KMS-11 (cell line): Measurements from ENCODE around the gene RAB6B.
A peak's percentile ranks its signal among the peaks of the same experiment; 100 is the strongest.

ENCODE experiments used
- H2AFZ ChIP-seq: fragments of 200-600 bp; sonication (generic); 2 replicates; pipeline ENCODE4 v1.6.1; 2016; ENCODE audit warnings: antibody characterized with exemption, mixed run types, low read depth
- H3K27ac ChIP-seq: fragments of 200-600 bp; sonication (generic); 2 replicates; pipeline ENCODE4 v1.6.1; 2016; ENCODE audit warnings: mild to moderate bottlenecking, mixed run types
- H3K27me3 ChIP-seq: fragments of 200-600 bp; sonication (generic); 2 replicates; pipeline ENCODE4 v1.6.1; 2017; ENCODE audit warnings: mild to moderate bottlenecking, low read depth, mixed run types, moderate library complexity; ENCODE audit not compliant: insufficient read depth
- H3K36me3 ChIP-seq: fragments of 200-600 bp; sonication (generic); 2 replicates; pipeline ENCODE4 v1.6.1; 2017; ENCODE audit warnings: mild to moderate bottlenecking, mixed run types; ENCODE audit not compliant: insufficient read depth
- H3K4me1 ChIP-seq: fragments of 200-600 bp; sonication (generic); 2 replicates; pipeline ENCODE4 v1.6.1; 2016; ENCODE audit warnings: mild to moderate bottlenecking, low read depth, mixed run types; ENCODE audit not compliant: poor library complexity, severe bottlenecking
- H3K4me2 ChIP-seq: fragments of 200-600 bp; sonication (generic); 2 replicates; pipeline ENCODE4 v1.7.0; 2016; ENCODE audit warnings: mild to moderate bottlenecking, mixed run types
- H3K4me3 ChIP-seq: fragments of 200-600 bp; sonication (generic); IDR thresholded peaks from 2 replicates; pipeline ENCODE4 v1.6.1; 2017; ENCODE audit warnings: low read depth, low read length, mixed read lengths; ENCODE audit not compliant: insufficient read depth
- H3K79me2 ChIP-seq: fragments of 200-600 bp; sonication (generic); 2 replicates; pipeline ENCODE4 v1.6.1; 2016; ENCODE audit warnings: low read depth, mixed run types; ENCODE audit not compliant: insufficient read depth
- H3K9ac ChIP-seq: fragments of 200-600 bp; sonication (generic); 2 replicates; pipeline ENCODE4 v1.6.1; 2016; ENCODE audit warnings: mild to moderate bottlenecking, mixed run types
- H4K20me1 ChIP-seq: fragments of 200-600 bp; sonication (generic); 2 replicates; pipeline ENCODE4 v1.6.1; 2016; ENCODE audit warnings: mild to moderate bottlenecking, mixed run types; ENCODE audit not compliant: insufficient read depth
- TF ChIP-seq, protein P1 (sequence below): fragments of 200-600 bp; sonication (generic); conservative IDR thresholded peaks from 2 replicates; pipeline ENCODE4 v1.6.1; 2017; ENCODE audit warnings: low read depth, mild to moderate bottlenecking, antibody characterized with exemption, low read length, moderate library complexity, mixed read lengths

Gene RAB6B

DNA sequence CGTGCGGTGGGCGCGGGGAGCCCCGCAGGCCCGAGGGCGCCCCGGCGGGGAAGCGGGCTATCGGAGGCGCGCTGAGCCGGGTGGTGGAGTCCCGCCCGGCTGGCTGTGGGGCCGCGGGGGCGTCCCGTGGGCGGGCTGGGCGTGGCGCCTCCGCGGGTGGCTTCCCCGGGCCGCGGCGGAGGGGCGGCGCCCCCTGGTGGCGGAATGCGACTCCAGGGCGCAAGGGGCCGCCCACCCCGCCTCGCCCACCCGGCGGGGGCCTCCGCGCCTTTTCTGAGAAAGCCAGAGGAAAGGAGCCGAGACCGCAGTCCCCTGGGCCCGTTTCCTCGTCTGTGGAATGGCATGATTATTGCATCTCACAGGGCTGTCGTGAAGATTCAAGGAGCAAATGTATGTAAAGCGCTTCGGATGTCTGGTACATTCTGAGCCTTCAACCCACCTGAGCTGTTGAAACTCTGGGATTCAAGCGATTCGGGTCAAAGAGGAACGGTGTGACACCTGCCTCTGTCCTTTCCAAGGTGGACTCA is 31.9 kb upstream of the RAB6B start:
- Histone ChIP-seq H3K9ac (no peak overlapping the region), H3K27me3 (no peaks in the 10 kb centered on the region), H3K4me3 (peak overlapping the region; percentile 61), H2AFZ (peak overlapping the region; percentile 81), H3K4me2 (peak overlapping the region; percentile 53; the same call in 1 of the 2 replicates), H3K27ac (no peak overlapping the region), H3K36me3 (no peaks in the 10 kb centered on the region), H3K79me2 (no peaks in the 10 kb centered on the region), H4K20me1 (no peaks in the 10 kb centered on the region), H3K4me1 (peaks cover 6% of the 10 kb centered on the region)
- TF ChIP-seq, protein P1, sequence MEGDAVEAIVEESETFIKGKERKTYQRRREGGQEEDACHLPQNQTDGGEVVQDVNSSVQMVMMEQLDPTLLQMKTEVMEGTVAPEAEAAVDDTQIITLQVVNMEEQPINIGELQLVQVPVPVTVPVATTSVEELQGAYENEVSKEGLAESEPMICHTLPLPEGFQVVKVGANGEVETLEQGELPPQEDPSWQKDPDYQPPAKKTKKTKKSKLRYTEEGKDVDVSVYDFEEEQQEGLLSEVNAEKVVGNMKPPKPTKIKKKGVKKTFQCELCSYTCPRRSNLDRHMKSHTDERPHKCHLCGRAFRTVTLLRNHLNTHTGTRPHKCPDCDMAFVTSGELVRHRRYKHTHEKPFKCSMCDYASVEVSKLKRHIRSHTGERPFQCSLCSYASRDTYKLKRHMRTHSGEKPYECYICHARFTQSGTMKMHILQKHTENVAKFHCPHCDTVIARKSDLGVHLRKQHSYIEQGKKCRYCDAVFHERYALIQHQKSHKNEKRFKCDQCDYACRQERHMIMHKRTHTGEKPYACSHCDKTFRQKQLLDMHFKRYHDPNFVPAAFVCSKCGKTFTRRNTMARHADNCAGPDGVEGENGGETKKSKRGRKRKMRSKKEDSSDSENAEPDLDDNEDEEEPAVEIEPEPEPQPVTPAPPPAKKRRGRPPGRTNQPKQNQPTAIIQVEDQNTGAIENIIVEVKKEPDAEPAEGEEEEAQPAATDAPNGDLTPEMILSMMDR, result peak; percentile 81

DNA sequence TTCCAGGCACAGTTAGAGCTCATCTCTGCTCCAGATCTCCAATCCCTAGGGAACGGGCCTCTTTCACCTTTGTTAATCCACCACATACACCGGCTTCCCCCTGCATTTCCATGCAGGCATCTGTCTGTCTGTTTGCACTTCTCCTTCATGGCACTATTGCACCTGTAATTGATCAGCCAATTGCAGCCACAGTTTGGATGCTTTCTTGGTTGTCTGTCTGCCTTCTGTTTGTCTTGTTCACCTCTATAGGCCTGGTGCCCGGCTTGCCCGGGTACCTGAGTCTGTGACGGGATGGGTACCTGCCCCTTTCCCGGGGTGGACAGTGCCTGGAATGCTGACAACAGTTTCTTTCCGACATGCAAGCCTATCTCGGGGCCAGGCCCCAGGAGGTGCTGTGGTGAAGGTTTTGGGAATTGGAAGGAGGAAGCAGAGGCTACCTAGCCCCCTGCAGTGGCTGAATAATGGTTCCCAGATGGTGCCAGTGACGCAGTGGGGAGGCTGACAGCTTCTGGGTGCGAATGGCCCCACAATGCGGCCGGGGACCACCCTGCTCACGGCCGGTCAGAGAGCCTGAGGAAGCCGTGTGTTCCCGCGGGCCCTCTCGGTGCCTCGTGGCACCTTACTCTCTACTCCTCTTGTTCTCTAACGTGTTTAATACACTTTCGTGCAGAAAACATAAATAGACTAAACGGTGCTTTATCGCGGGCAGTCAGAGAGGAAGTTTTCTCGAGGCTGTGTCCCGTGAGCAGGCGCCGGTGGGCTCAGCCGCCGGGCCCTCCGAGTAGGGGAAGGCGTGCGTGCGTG is 31.3 kb upstream of the RAB6B start:
- H3K4me3 ChIP-seq, result peak overlapping the region; percentile 61
- H3K4me2 ChIP-seq, result peak overlapping the region; percentile 43; the same call in 1 of the 2 replicates
- no peak overlapping the region for H3K27ac ChIP-seq
- no peaks in the 10 kb centered on the region for H3K27me3 ChIP-seq
- H3K36me3 ChIP-seq, result no peaks in the 10 kb centered on the region
- no peaks in the 10 kb centered on the region for H3K79me2 ChIP-seq
- H4K20me1 ChIP-seq, result no peaks in the 10 kb centered on the region
- H3K9ac ChIP-seq, result no peak overlapping the region
- H3K4me1 ChIP-seq, result peaks cover 11% of the 10 kb centered on the region
- TF ChIP-seq, protein P1, result no peak
- peak overlapping the region; percentile 81 for H2AFZ ChIP-seq

DNA sequence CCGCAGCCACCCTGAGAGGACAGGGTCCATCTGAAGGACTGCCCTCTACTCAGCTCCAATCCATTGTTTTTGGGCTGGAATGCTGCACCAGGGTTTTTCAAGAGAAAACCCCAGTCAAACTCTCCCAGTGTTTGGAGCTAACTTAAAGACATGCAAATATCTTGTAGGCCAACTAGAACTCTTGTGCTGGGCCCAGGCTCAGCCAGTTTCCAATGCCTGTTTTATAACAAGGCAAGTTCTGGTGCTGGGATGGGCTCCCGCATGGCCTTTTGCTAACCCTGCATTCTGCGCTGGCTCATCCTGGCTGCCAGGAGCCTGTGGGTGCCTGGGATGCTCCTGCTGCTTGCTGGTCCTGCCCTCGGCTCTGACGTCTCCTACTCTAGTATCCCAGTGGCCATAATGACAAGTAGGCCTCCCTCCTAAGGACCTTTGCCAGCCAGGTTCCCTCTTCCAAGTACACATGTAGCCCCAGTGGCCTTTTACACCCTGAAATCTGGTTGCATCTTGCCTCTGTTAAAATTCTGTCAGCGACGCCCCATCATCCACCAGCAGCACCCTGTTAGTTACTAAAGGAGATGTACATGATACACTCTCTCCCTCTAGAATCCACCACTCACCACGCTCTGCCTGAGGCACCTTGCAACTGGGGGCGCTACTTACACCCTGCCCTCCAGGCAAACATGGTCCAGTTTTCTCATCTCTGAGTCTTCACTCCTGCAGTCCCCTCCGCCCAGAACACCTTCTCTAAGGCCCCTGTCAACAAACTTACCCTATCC is 30.5 kb upstream of the RAB6B start:
- TF ChIP-seq, protein P1, result no peak
- Histone ChIP-seq H4K20me1 (no peaks in the 10 kb centered on the region), H3K79me2 (no peaks in the 10 kb centered on the region), H3K4me3 (no peak overlapping the region), H3K36me3 (no peaks in the 10 kb centered on the region), H2AFZ (no peak overlapping the region), H3K27me3 (no peaks in the 10 kb centered on the region), H3K9ac (no peak overlapping the region), H3K4me1 (peaks cover 11% of the 10 kb centered on the region), H3K27ac (no peak overlapping the region), H3K4me2 (no peak overlapping the region)

DNA sequence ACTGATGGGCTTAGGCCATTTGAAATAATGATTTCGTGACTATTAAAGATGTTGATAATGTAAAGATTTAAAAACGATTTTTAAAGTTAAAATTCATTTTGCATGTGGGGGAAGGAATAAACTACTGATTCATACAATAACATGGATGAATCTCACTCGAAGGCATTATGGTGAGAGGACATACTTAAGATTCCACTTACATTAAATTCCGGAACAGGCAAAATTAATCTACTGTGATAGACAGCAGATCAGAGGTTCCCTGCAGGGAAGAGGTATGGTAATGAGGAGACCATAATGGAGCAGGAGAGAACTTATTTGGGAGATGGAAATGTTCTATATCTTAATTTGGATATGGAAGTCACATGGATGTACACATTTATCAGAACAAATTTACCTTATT is 28.4 kb upstream of the RAB6B start:
- H3K79me2 ChIP-seq, result no peaks in the 10 kb centered on the region
- TF ChIP-seq, protein P1, result no peak
- peaks cover 11% of the 10 kb centered on the region for H3K4me1 ChIP-seq
- no peak overlapping the region for H2AFZ ChIP-seq
- no peak overlapping the region for H3K4me2 ChIP-seq
- no peaks in the 10 kb centered on the region for H3K27me3 ChIP-seq
- no peaks in the 10 kb centered on the region for H3K36me3 ChIP-seq
- no peak overlapping the region for H3K27ac ChIP-seq
- H3K4me3 ChIP-seq, result no peak overlapping the region
- H4K20me1 ChIP-seq, result no peaks in the 10 kb centered on the region
- H3K9ac ChIP-seq, result no peak overlapping the region
